IPS-18c (cell line): ENCODE measurements around the gene RIN3.

Source experiments
- H3K4me3 ChIP-seq: 2 replicates; pipeline ENCODE4 v1.7.0; 2013; ENCODE audit warnings: low read depth, mild to moderate bottlenecking, low read length, moderate library complexity; ENCODE audit not compliant: insufficient read depth
- H3K9me3 ChIP-seq: one replicate; pipeline ENCODE4 v1.6.1; 2013; ENCODE audit warnings: mild to moderate bottlenecking, low read length, moderate library complexity; ENCODE audit not compliant: control insufficient read depth, insufficient read depth

RIN3 gene

DNA sequence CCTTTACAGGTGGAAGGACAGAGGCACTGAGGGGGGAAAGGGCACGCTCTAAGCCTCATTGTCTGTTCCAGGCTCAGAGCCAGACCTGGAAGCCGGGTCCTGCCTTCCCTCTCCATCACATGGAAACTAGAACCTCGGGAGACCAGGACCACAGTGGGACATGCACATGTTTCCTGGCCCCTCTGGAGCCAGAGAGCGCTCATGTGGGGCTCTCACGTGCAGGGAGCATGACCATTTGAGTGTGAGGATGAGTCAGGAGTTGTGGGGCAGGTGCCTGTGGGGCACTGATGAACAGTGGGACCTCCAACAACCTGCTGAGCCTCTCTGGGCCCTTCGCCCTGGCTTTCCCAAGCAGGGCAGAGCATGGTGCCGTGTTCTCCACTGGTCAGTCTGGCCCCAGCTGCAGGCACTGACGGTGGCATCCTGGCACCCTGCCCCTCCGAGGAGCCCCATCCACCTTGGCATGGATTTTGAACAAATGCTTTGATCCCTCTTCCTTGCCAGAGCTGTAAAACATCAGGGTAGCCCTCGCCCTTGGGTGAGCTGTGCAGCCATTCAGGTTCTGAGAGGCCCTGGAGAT is 100.2 kb downstream of the RIN3 start:
- H3K4me3 ChIP-seq: no peak overlapping the region
- no peaks in the 10 kb centered on the region for H3K9me3 ChIP-seq

GRCh38 chr14:92615451-92615850 is 101.9 kb downstream of the RIN3 start:
- H3K4me3 ChIP-seq: no peak overlapping the region

DNA sequence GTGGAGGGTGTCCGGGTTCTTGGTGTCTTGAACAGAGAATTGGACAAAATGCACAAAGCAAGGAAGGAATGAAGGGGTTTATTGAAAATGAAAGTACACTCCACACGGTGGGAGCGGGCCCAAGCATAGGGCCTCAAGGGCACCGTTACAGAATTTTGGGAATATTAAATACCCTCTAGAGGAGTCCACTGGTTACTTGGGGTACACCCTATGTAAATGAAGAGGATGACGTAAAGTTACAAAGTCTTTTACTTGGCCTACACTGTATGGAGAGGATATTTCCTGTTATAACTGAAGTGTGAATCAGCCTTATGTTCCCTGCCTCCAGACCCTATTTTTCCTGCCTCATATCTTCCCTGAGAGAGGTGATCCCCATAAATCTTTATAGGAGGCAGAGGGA is 102.6 kb downstream of the RIN3 start:
- H3K4me3 ChIP-seq: no peak overlapping the region
- H3K9me3 ChIP-seq: no peaks in the 10 kb centered on the region

More at GRCh38 chr14:92615451-92615850, 101.9 kb downstream of the RIN3 start:
- no peaks in the 10 kb centered on the region for H3K9me3 ChIP-seq

DNA sequence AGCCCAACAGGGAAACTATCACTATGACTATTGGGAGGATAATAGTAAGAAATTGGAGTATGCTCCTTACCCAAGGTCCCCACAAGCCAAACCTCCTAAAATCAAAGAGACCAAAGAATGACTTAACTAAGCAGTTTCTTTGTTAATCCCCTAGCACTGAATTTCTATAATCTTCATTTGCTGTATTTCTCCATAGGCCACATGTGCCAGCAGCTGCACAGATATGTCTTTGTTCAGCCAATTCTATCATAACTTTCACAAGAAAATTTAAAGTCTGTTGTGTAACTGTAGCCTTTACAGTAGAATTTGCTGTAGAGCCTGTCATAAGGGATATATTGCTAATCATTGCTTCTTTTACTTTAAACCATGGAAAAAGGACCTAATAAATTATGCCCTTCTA is 104.0 kb downstream of the RIN3 start:
- no peak overlapping the region for H3K4me3 ChIP-seq

DNA sequence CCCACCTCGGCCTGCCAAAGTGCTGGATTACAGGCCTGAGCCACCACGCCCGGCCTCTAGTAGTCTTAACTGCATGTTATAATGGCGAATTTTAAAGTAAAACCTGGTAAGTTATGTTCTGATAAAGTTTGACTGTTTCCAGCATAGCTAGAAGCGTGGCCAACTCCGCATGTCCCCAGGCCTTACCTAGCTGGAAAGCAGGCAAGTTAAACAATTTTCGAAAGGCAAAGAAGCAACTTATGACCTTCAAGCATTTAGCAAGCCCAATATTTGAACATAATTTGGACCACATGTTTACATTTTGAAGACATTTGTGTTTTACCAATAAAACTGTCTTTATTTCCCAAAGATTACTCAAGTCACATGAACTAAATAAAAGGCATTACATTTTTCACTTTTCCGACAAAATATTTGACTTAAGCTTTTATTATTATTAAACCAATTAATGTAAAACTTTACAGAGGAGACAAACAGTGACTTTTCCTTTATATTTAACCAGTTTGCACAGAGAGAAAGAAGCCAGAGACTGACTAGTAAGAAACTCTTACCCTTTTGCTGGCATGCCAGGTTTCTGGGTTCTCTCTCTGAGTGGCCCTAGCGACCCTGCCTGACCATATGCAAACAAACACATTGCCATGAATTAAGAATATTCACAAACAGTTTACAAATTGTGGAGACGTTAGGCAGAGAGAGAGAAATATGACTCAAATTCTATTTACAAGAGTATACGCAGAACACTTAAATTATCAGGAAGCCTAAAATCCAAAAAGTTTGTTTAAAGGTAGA is 106.3 kb downstream of the RIN3 start:
- H3K9me3 ChIP-seq: peaks cover 2% of the 10 kb centered on the region

More for the DNA sequence above, 104.0 kb downstream of the RIN3 start:
- no peaks in the 10 kb centered on the region for H3K9me3 ChIP-seq

DNA sequence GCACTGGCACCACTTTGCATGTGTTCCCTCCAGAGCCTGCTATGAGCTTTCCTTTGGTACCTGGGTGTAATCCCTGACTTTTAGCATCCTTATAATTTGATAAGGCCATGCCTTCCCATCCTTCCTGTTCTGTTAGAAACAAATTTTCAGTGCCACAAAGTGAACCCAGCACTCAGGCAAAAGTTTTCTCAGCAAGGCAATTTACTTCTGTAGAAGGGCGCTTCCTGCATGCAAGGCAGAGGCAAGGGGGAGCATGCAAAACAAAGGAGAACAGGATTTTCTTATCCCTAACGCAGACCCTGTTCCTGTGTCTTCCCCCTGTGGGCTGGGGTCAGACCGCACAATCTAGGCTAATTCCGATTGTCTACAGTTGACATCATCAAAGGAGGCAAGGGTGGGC is 108.7 kb downstream of the RIN3 start:
- Histone ChIP-seq H3K9me3 (peaks cover 9% of the 10 kb centered on the region), H3K4me3 (no peak overlapping the region)

More for the DNA sequence above, 106.3 kb downstream of the RIN3 start:
- H3K4me3 ChIP-seq: no peak overlapping the region

DNA sequence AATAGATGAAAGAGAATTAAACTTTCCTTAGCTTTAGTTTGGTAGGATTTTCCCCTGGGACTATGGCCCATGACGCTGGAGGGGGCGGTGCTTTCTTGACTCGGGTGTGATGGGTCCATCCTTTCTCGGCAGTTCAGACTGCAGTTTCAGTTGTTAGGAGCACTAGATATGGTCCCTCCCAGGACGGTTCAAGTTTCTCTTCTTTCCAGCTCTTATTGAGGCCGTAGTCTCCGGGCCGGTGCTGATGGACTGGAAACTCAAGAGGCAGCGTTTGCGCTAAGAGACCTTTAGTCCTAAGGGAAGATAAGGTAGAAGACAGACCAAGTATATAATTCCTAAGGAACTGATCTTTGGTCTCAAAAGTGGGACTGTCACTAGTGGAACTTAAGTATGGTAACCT is 111.2 kb downstream of the RIN3 start:
- H3K9me3 ChIP-seq: peaks cover 15% of the 10 kb centered on the region
- H3K4me3 ChIP-seq: no peak overlapping the region

DNA sequence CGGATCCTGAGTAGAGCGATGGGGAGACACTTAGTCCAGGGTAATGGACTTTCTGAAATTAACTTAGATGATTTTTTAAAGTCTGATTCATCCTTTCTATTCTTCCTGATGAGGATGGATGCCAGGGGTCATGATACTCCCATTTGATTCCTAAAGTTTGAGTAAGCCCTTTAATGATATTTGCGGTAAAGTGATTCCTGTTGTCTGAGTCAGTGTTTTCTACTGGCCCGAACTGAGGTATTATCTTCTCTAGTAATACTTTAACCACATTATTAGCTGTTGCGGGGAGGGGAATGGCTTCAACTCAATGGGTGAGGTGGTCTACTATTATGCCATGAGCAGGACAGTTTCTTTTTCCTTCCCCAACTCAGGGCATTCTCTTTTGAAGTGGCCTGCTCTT is 111.6 kb downstream of the RIN3 start:
- no peak overlapping the region for H3K4me3 ChIP-seq
- H3K9me3 ChIP-seq: peaks cover 15% of the 10 kb centered on the region

- H3K4me3 ChIP-seq: no peak overlapping the region
- H3K9me3 ChIP-seq: peaks cover 15% of the 10 kb centered on the region
Measured at GRCh38 chr14:92626041-92626440, 112.5 kb downstream of the RIN3 start.

DNA sequence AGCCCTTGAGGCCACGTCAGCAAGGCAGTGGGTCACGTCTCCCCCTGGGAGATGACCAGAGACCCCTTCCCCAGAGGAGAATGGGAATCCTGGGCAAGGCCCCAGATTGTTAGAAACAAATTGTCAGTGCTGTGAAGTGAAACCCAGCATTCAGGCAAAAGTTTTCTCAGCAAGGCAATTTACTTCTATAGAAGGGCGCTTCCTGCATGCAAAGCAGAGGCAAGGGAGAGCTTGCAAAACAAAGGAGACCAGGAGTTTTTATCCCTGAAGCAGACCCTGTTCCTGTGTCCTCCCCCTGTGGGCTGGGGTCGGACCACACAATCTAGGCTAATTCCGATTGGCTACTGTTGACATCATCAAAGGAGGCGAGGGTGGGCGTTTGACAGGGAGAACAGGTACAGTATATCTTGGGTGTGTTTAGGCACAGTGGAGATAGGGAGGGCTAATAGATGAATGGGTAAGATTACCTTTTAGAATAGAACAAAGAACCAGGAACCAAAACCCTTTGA is 114.2 kb downstream of the RIN3 start:
- H3K9me3 ChIP-seq: peaks cover 15% of the 10 kb centered on the region
- H3K4me3 ChIP-seq: no peak overlapping the region

DNA sequence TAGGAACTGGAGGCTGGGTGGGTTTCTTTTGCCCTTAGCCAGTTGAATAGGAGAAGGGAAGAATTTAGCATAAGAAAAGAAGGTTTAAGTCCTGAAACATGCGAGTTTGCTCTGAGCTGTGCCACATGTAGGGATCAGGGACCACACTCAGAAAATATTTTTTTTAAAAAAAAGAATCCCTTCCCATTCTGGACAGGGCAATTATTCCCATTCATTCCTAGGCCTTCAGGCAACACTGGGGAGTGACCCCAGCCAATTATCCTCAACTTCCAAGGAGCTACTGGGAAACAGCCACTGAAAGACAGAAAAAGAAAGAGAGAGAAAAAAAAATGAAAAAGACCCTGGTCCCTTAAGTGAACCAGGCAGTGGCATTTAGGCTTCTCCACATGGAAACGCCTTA is 115.1 kb downstream of the RIN3 start:
- peaks cover 13% of the 10 kb centered on the region for H3K9me3 ChIP-seq
- no peak overlapping the region for H3K4me3 ChIP-seq

DNA sequence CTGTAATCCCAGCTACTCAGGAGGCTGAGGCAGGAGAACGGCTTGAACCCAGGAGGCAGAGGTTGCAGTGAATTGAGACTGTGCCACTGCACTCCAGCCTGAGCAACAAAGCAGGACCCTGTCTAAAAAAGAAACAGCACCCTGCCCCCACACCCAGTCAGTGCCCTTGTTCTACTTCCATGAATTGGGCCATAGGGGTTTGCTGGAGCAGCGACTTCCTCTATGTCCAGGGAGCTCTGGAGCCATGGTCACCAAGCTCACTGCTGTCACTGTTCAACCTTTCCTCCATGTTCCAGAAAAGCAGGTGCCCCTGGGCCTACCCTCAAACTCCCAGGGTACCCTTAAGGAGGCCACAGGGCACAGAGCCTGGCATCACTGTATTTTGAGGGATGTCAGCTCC is 116.8 kb downstream of the RIN3 start:
- H3K9me3 ChIP-seq: peaks cover 13% of the 10 kb centered on the region
- H3K4me3 ChIP-seq: no peak overlapping the region

GRCh38 chr14:92631098-92631497 is 117.5 kb downstream of the RIN3 start:
- Histone ChIP-seq H3K4me3 (no peak overlapping the region), H3K9me3 (peaks cover 13% of the 10 kb centered on the region)

DNA sequence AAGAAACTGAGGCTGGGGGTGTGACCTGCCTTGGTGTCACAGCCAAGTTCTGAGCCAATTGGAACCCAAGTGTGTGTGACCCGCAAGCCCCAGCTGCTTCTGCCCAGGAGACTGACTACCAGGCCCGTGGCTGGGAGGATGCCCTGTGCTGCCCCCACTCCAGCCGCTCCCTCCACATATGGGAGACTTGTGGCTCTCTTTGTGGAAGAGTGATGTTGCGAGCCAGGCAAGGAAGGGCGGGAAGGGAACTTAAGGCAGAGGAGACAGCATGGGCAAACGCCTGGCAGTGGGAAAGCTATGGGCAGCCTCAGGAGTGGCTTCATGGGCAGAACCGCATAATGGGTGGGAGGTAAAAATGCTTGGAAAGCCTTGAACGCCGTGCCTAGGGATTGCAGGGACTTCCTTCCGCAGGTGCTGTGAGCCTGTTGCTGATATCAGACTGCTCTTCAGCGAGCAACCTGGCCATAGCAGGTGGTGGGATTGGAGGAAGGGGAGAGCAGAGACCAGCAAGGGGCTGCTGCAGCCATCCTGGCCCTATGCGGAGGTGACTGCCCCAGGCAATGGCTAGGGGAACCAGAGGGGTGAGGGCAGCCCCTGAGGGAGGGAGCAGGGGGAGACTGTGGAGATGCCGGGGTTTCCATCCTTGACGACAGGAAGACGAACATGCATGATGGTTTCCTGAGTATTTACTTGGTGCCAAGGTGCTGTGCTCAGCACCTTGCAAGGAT is 119.1 kb downstream of the RIN3 start:
- peaks cover 2% of the 10 kb centered on the region for H3K9me3 ChIP-seq
- H3K4me3 ChIP-seq: no peak overlapping the region

- H3K4me3 ChIP-seq: no peak overlapping the region
- no peaks in the 10 kb centered on the region for H3K9me3 ChIP-seq
Measured at GRCh38 chr14:92633274-92633616, 119.7 kb downstream of the RIN3 start.

DNA sequence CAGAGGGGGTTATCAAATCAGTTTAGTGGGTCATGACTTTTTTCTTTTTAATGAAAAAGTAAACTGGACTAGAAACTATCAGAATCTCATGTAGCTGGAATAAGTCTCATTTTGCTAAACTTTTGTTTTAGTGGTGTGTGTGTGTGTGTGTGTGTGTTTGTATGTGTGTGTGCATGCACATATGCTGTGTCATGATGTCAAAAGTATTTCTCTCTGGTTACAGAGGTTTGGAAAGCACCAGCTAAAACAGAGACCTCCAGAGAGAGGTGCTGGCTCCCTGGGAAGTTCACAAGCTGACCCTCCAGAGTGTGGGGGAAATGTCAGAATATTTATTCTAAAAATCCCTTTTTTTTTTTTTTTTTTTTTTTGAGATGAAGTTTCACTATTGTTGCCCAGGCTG is 120.1 kb downstream of the RIN3 start:
- no peak overlapping the region for H3K4me3 ChIP-seq
- no peaks in the 10 kb centered on the region for H3K9me3 ChIP-seq

GRCh38 chr14:92635031-92635430 is 121.5 kb downstream of the RIN3 start:
- Histone ChIP-seq H3K9me3 (no peaks in the 10 kb centered on the region), H3K4me3 (no peak overlapping the region)

DNA sequence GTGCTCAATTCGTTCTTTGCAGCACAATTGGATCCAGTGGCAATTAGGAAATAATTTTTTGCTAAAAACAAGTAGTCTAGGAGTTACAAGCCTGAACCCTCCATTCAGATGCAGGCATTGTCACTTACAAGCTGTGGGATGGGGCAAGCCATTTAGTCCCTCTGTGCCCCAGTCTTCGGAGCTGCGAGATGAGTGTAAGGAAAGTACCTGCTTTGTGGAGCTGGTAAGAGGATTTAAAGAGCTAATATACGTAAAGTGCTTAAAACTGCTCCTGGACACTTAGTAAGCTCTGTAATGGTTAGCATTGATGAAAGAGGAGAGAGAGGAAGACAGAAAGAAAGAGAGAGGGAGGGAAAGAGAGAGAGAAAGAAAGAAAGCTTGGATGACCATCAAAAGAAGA is 122.3 kb downstream of the RIN3 start:
- H3K9me3 ChIP-seq: no peaks in the 10 kb centered on the region
- H3K4me3 ChIP-seq: no peak overlapping the region
